WTC11 (cell line): ENCODE results near the gene RPTOR.

Experiments
- MYBL2 ChIP-seq: sonication (generic); formaldehyde crosslinking; IDR thresholded peaks from 2 replicates; pipeline ENCODE4 v1.8.1; 2023; ENCODE audit warnings: mild to moderate bottlenecking, moderate library complexity, missing genetic modification reagents
- NR3C1 ChIP-seq: sonication (generic); formaldehyde crosslinking; conservative IDR thresholded peaks from 2 replicates; pipeline ENCODE4 v1.8.1; 2023; ENCODE audit warnings: low read depth, mild to moderate bottlenecking, missing genetic modification reagents
- SMAD3 ChIP-seq: sonication (generic); formaldehyde crosslinking; IDR thresholded peaks from 2 replicates; pipeline ENCODE4 v1.8.0; 2022; ENCODE audit warnings: missing genetic modification reagents, mild to moderate bottlenecking, borderline replicate concordance
- SMAD4 ChIP-seq: sonication (generic); formaldehyde crosslinking; IDR thresholded peaks from 2 replicates; pipeline ENCODE4 v1.8.0; 2022; ENCODE audit warnings: mild to moderate bottlenecking, missing genetic modification reagents
- SP1 ChIP-seq: sonication (generic); formaldehyde crosslinking; conservative IDR thresholded peaks from 2 replicates; pipeline ENCODE4 v1.8.1; 2022; ENCODE audit warnings: missing genetic modification reagents
- TP53 ChIP-seq: sonication (generic); formaldehyde crosslinking; IDR thresholded peaks from 2 replicates; pipeline ENCODE4 v1.8.1; 2023; ENCODE audit warnings: mild to moderate bottlenecking, missing genetic modification reagents
- TF ChIP-seq, protein P1 (sequence below): sonication (generic); formaldehyde crosslinking; IDR thresholded peaks from 2 replicates; pipeline ENCODE4 v1.8.1; 2022; ENCODE audit warnings: mild to moderate bottlenecking, missing genetic modification reagents, moderate library complexity, borderline replicate concordance
- TF ChIP-seq, protein P2 (sequence below): fragments of 200-600 bp; IDR thresholded peaks from 2 replicates; pipeline ENCODE4 v1.8.0; 2022; ENCODE audit warnings: antibody characterized with exemption
- TF ChIP-seq, protein P3 (sequence below): sonication (generic); formaldehyde crosslinking; IDR thresholded peaks from 2 replicates; pipeline ENCODE4 v1.8.1; 2023; ENCODE audit warnings: mild to moderate bottlenecking, missing genetic modification reagents, moderate library complexity
- TF ChIP-seq, protein P4 (sequence below): sonication (generic); formaldehyde crosslinking; IDR thresholded peaks from 2 replicates; pipeline ENCODE4 v1.8.1; 2023; ENCODE audit warnings: mild to moderate bottlenecking, missing genetic modification reagents
- TF ChIP-seq, protein P5 (sequence below): sonication (generic); formaldehyde crosslinking; IDR thresholded peaks from 2 replicates; pipeline ENCODE4 v1.8.1; 2023; ENCODE audit warnings: mild to moderate bottlenecking, missing genetic modification reagents, moderate library complexity
- TF ChIP-seq, protein P6 (sequence below): fragments of 250-450 bp; sonication (Bioruptor Pico); IDR thresholded peaks from 2 replicates; pipeline ENCODE4 v2.1.2; 2022; ENCODE audit warnings: mild to moderate bottlenecking, moderate library complexity
- TF ChIP-seq, protein P7 (sequence below): sonication (generic); formaldehyde crosslinking; IDR thresholded peaks from 2 replicates; pipeline ENCODE4 v1.8.1; 2023; ENCODE audit warnings: mild to moderate bottlenecking, missing genetic modification reagents

DNA sequence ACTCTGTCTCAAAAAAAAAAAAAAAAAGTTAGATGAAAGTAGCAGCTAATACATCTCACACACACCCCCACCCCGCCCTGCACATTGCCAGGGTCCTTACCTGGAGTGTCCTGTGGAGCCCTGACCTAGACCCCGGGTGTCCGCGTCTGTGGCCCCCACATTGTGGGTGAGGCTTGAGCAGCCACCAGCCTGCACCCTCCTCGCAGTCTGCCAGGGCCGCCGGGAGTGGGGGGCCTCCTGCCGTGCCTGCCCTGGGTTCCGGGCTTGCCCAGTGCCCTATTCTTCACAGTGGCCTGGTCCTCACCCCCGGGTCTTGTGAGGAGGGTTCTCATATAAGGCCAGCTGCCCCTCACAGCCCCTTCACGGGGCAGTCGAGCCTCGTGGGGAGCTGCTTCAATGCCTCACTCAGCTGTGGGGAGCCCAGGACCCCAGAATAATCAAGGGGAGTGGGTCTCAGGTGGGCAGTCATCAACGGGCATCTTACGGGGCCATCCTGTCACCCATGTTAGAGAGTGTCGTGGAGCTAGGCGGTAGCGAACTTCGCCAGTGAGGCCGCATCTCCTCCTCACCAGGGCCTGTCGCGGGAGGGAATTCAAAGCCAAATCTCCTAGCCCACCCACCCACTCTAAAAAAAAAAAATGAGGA is 361.1 kb downstream of the RPTOR start:
- TF ChIP-seq, protein P1, sequence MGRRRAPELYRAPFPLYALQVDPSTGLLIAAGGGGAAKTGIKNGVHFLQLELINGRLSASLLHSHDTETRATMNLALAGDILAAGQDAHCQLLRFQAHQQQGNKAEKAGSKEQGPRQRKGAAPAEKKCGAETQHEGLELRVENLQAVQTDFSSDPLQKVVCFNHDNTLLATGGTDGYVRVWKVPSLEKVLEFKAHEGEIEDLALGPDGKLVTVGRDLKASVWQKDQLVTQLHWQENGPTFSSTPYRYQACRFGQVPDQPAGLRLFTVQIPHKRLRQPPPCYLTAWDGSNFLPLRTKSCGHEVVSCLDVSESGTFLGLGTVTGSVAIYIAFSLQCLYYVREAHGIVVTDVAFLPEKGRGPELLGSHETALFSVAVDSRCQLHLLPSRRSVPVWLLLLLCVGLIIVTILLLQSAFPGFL (CRISPR knock-in tag): no peak
- no peak for TF ChIP-seq SMAD4 (CRISPR knock-in tag)
- TF ChIP-seq, protein P2, sequence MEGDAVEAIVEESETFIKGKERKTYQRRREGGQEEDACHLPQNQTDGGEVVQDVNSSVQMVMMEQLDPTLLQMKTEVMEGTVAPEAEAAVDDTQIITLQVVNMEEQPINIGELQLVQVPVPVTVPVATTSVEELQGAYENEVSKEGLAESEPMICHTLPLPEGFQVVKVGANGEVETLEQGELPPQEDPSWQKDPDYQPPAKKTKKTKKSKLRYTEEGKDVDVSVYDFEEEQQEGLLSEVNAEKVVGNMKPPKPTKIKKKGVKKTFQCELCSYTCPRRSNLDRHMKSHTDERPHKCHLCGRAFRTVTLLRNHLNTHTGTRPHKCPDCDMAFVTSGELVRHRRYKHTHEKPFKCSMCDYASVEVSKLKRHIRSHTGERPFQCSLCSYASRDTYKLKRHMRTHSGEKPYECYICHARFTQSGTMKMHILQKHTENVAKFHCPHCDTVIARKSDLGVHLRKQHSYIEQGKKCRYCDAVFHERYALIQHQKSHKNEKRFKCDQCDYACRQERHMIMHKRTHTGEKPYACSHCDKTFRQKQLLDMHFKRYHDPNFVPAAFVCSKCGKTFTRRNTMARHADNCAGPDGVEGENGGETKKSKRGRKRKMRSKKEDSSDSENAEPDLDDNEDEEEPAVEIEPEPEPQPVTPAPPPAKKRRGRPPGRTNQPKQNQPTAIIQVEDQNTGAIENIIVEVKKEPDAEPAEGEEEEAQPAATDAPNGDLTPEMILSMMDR: no peak
- TF ChIP-seq NR3C1 (CRISPR knock-in tag): no peak
- TF ChIP-seq, protein P3, sequence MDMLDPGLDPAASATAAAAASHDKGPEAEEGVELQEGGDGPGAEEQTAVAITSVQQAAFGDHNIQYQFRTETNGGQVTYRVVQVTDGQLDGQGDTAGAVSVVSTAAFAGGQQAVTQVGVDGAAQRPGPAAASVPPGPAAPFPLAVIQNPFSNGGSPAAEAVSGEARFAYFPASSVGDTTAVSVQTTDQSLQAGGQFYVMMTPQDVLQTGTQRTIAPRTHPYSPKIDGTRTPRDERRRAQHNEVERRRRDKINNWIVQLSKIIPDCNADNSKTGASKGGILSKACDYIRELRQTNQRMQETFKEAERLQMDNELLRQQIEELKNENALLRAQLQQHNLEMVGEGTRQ: no peak
- TF ChIP-seq, protein P4, sequence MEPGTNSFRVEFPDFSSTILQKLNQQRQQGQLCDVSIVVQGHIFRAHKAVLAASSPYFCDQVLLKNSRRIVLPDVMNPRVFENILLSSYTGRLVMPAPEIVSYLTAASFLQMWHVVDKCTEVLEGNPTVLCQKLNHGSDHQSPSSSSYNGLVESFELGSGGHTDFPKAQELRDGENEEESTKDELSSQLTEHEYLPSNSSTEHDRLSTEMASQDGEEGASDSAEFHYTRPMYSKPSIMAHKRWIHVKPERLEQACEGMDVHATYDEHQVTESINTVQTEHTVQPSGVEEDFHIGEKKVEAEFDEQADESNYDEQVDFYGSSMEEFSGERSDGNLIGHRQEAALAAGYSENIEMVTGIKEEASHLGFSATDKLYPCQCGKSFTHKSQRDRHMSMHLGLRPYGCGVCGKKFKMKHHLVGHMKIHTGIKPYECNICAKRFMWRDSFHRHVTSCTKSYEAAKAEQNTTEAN: no peak
- no peak for TF ChIP-seq SP1 (CRISPR knock-in tag)
- TF ChIP-seq, protein P5, sequence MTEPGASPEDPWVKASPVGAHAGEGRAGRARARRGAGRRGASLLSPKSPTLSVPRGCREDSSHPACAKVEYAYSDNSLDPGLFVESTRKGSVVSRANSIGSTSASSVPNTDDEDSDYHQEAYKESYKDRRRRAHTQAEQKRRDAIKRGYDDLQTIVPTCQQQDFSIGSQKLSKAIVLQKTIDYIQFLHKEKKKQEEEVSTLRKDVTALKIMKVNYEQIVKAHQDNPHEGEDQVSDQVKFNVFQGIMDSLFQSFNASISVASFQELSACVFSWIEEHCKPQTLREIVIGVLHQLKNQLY: no peak
- TF ChIP-seq, protein P6, sequence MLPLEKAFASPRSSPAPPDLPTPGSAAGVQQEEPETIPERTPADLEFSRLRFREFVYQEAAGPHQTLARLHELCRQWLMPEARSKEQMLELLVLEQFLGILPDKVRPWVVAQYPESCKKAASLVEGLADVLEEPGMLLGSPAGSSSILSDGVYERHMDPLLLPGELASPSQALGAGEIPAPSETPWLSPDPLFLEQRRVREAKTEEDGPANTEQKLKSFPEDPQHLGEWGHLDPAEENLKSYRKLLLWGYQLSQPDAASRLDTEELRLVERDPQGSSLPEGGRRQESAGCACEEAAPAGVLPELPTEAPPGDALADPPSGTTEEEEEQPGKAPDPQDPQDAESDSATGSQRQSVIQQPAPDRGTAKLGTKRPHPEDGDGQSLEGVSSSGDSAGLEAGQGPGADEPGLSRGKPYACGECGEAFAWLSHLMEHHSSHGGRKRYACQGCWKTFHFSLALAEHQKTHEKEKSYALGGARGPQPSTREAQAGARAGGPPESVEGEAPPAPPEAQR (CRISPR knock-in tag): no peak
- TF ChIP-seq TP53 (CRISPR knock-in tag): no peak
- TF ChIP-seq MYBL2 (CRISPR knock-in tag): no peak
- TF ChIP-seq, protein P7, sequence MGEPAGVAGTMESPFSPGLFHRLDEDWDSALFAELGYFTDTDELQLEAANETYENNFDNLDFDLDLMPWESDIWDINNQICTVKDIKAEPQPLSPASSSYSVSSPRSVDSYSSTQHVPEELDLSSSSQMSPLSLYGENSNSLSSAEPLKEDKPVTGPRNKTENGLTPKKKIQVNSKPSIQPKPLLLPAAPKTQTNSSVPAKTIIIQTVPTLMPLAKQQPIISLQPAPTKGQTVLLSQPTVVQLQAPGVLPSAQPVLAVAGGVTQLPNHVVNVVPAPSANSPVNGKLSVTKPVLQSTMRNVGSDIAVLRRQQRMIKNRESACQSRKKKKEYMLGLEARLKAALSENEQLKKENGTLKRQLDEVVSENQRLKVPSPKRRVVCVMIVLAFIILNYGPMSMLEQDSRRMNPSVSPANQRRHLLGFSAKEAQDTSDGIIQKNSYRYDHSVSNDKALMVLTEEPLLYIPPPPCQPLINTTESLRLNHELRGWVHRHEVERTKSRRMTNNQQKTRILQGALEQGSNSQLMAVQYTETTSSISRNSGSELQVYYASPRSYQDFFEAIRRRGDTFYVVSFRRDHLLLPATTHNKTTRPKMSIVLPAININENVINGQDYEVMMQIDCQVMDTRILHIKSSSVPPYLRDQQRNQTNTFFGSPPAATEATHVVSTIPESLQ (CRISPR knock-in tag): no peak
- TF ChIP-seq SMAD3 (CRISPR knock-in tag): no peak
